ENCODE data around the gene TACC2.
"Not testable (repeated sequence)": the region's sequence is repeated elsewhere in the genome, so short reads cannot be mapped to it uniquely, and the experiment has no call there.

TACC2 gene

GRCh38 chr10:122010405-122011050, 21.6 kb downstream of the TACC2 start:
- no peak overlapping the region for H3K4me3 Mint-ChIP-seq
- no peak overlapping the region for H3K27ac Mint-ChIP-seq
- no peaks in the 10 kb centered on the region for H3K36me3 Mint-ChIP-seq (ENCODE audit: low read depth)
- peaks cover 3% of the 10 kb centered on the region for H3K9me3 Mint-ChIP-seq
- no peaks in the 10 kb centered on the region for H3K27me3 Mint-ChIP-seq (ENCODE audit: low read depth)
- H3K4me1 Mint-ChIP-seq (ENCODE audit: low read depth): no peaks in the 10 kb centered on the region

GRCh38 chr10:122012731-122013130, 23.8 kb downstream of the TACC2 start:
- no peak overlapping the region for H3K4me3 Mint-ChIP-seq
- H3K36me3 Mint-ChIP-seq (ENCODE audit: low read depth): no peaks in the 10 kb centered on the region
- no peaks in the 10 kb centered on the region for H3K9me3 Mint-ChIP-seq
- no peak overlapping the region for H3K27ac Mint-ChIP-seq
- H3K27me3 Mint-ChIP-seq (ENCODE audit: low read depth): no peaks in the 10 kb centered on the region
- H3K4me1 Mint-ChIP-seq (ENCODE audit: low read depth): no peaks in the 10 kb centered on the region

GRCh38 chr10:122013311-122013780, 24.4 kb downstream of the TACC2 start:
- no peaks in the 10 kb centered on the region for H3K36me3 Mint-ChIP-seq (ENCODE audit: low read depth)
- no peak overlapping the region for H3K27ac Mint-ChIP-seq
- no peak overlapping the region for H3K4me3 Mint-ChIP-seq
- no peaks in the 10 kb centered on the region for H3K9me3 Mint-ChIP-seq
- no peaks in the 10 kb centered on the region for H3K27me3 Mint-ChIP-seq (ENCODE audit: low read depth)
- H3K4me1 Mint-ChIP-seq (ENCODE audit: low read depth): no peaks in the 10 kb centered on the region

GRCh38 chr10:122014652-122015248, 25.8 kb downstream of the TACC2 start:
- no peaks in the 10 kb centered on the region for H3K4me1 Mint-ChIP-seq (ENCODE audit: low read depth)
- H3K27me3 Mint-ChIP-seq (ENCODE audit: low read depth): no peaks in the 10 kb centered on the region
- no peak overlapping the region for H3K27ac Mint-ChIP-seq
- no peaks in the 10 kb centered on the region for H3K9me3 Mint-ChIP-seq
- H3K4me3 Mint-ChIP-seq: no peak overlapping the region
- no peaks in the 10 kb centered on the region for H3K36me3 Mint-ChIP-seq (ENCODE audit: low read depth)

- H3K27me3 Mint-ChIP-seq (ENCODE audit: low read depth); H3K9me3 Mint-ChIP-seq; H3K27ac Mint-ChIP-seq; H3K36me3 Mint-ChIP-seq (ENCODE audit: low read depth); H3K4me1 Mint-ChIP-seq (ENCODE audit: low read depth); H3K4me3 Mint-ChIP-seq: not testable (repeated sequence)
Measured at GRCh38 chr10:122017926-122018325, 29.0 kb downstream of the TACC2 start.

GRCh38 chr10:122018491-122018890, 29.5 kb downstream of the TACC2 start:
- no peaks in the 10 kb centered on the region for H3K9me3 Mint-ChIP-seq
- H3K27me3 Mint-ChIP-seq (ENCODE audit: low read depth): no peaks in the 10 kb centered on the region
- no peaks in the 10 kb centered on the region for H3K36me3 Mint-ChIP-seq (ENCODE audit: low read depth)

GRCh38 chr10:122018951-122019413, 30.0 kb downstream of the TACC2 start:
- Mint-ChIP-seq H3K27me3 (ENCODE audit: low read depth) (no peaks in the 10 kb centered on the region), H3K9me3 (no peaks in the 10 kb centered on the region), H3K4me3 (no peak overlapping the region), H3K27ac (no peak overlapping the region), H3K36me3 (ENCODE audit: low read depth) (no peaks in the 10 kb centered on the region), H3K4me1 (ENCODE audit: low read depth) (no peaks in the 10 kb centered on the region)

More at GRCh38 chr10:122018491-122018890, 29.5 kb downstream of the TACC2 start:
- no peak overlapping the region for H3K4me3 Mint-ChIP-seq
- H3K4me1 Mint-ChIP-seq (ENCODE audit: low read depth): no peaks in the 10 kb centered on the region
- H3K27ac Mint-ChIP-seq: no peak overlapping the region

- Mint-ChIP-seq H3K36me3 (ENCODE audit: low read depth) (no peaks in the 10 kb centered on the region), H3K4me3 (no peak overlapping the region), H3K9me3 (no peaks in the 10 kb centered on the region), H3K4me1 (ENCODE audit: low read depth) (no peaks in the 10 kb centered on the region), H3K27me3 (ENCODE audit: low read depth) (no peaks in the 10 kb centered on the region), H3K27ac (no peak overlapping the region)
Measured at GRCh38 chr10:122019414-122019975, 30.5 kb downstream of the TACC2 start.

- Mint-ChIP-seq H3K27ac (no peak overlapping the region), H3K4me1 (ENCODE audit: low read depth) (no peaks in the 10 kb centered on the region), H3K36me3 (ENCODE audit: low read depth) (no peaks in the 10 kb centered on the region)
Measured at GRCh38 chr10:122020226-122020625, 31.3 kb downstream of the TACC2 start.

GRCh38 chr10:122021379-122021778, 32.4 kb downstream of the TACC2 start:
- Mint-ChIP-seq H3K27ac (no peak overlapping the region), H3K27me3 (ENCODE audit: low read depth) (no peaks in the 10 kb centered on the region), H3K9me3 (no peaks in the 10 kb centered on the region), H3K4me3 (no peak overlapping the region), H3K4me1 (ENCODE audit: low read depth) (no peaks in the 10 kb centered on the region), H3K36me3 (ENCODE audit: low read depth) (no peaks in the 10 kb centered on the region)

More at GRCh38 chr10:122020226-122020625, 31.3 kb downstream of the TACC2 start:
- Mint-ChIP-seq H3K27me3 (ENCODE audit: low read depth) (no peaks in the 10 kb centered on the region), H3K4me3 (no peak overlapping the region), H3K9me3 (no peaks in the 10 kb centered on the region)

GRCh38 chr10:122021828-122022227, 32.9 kb downstream of the TACC2 start:
- no peaks in the 10 kb centered on the region for H3K27me3 Mint-ChIP-seq (ENCODE audit: low read depth)
- no peaks in the 10 kb centered on the region for H3K9me3 Mint-ChIP-seq
- no peaks in the 10 kb centered on the region for H3K4me1 Mint-ChIP-seq (ENCODE audit: low read depth)
- no peaks in the 10 kb centered on the region for H3K36me3 Mint-ChIP-seq (ENCODE audit: low read depth)
- H3K4me3 Mint-ChIP-seq: no peak overlapping the region
- H3K27ac Mint-ChIP-seq: no peak overlapping the region

- Mint-ChIP-seq H3K27me3 (ENCODE audit: low read depth) (no peaks in the 10 kb centered on the region), H3K36me3 (ENCODE audit: low read depth) (no peaks in the 10 kb centered on the region), H3K4me3 (no peak overlapping the region), H3K27ac (no peak overlapping the region), H3K4me1 (ENCODE audit: low read depth) (no peaks in the 10 kb centered on the region), H3K9me3 (no peaks in the 10 kb centered on the region)
Measured at GRCh38 chr10:122022276-122022675, 33.3 kb downstream of the TACC2 start.

GRCh38 chr10:122023257-122023656, 34.3 kb downstream of the TACC2 start:
- not testable (repeated sequence) for H3K27me3 Mint-ChIP-seq (ENCODE audit: low read depth); H3K36me3 Mint-ChIP-seq (ENCODE audit: low read depth); H3K27ac Mint-ChIP-seq; H3K9me3 Mint-ChIP-seq; H3K4me3 Mint-ChIP-seq; H3K4me1 Mint-ChIP-seq (ENCODE audit: low read depth)

- Mint-ChIP-seq H3K9me3 (no peaks in the 10 kb centered on the region), H3K27me3 (ENCODE audit: low read depth) (no peaks in the 10 kb centered on the region), H3K4me3 (no peak overlapping the region), H3K27ac (no peak overlapping the region), H3K36me3 (ENCODE audit: low read depth) (no peaks in the 10 kb centered on the region), H3K4me1 (ENCODE audit: low read depth) (no peaks in the 10 kb centered on the region)
Measured at GRCh38 chr10:122029499-122030199, 40.7 kb downstream of the TACC2 start.

GRCh38 chr10:122030200-122030552, 41.2 kb downstream of the TACC2 start:
- Mint-ChIP-seq H3K9me3 (no peaks in the 10 kb centered on the region), H3K4me3 (no peak overlapping the region), H3K27me3 (ENCODE audit: low read depth) (no peaks in the 10 kb centered on the region), H3K27ac (no peak overlapping the region), H3K36me3 (ENCODE audit: low read depth) (no peaks in the 10 kb centered on the region), H3K4me1 (ENCODE audit: low read depth) (no peaks in the 10 kb centered on the region)

Measured in T-helper 1 cell treated with Interleukin-12 subunit alpha and Interleukin-12 subunit beta and Interleukin-4 antibody, amounts not matched to agents 30 μg/mL and 1 μg/mL, for 36 hours (primary cell).